ENCODE results near the gene PSRC1. TPM values are rescaled to one million over a fixed set of nuclear protein-coding genes. Genes with fewer than 3 reads are reported as not detected.

The PSRC1 gene
- total RNA-seq, 1 donor from 2014 or later, result 7.6 TPM

GRCh38 chr1:109274533-109275476 lies 8.1 kb downstream of the PSRC1 start:
- DNase-seq (ENCODE audit: low spot score) (peak; percentile 67), ATAC-seq (peak; percentile 90)
- intact Hi-C loops (cut with DNase I), result loop anchor here (5.0 kb wide), 1 partner anchor 122 kb away; the partner anchor contains the start of gene SORT1

DNA sequence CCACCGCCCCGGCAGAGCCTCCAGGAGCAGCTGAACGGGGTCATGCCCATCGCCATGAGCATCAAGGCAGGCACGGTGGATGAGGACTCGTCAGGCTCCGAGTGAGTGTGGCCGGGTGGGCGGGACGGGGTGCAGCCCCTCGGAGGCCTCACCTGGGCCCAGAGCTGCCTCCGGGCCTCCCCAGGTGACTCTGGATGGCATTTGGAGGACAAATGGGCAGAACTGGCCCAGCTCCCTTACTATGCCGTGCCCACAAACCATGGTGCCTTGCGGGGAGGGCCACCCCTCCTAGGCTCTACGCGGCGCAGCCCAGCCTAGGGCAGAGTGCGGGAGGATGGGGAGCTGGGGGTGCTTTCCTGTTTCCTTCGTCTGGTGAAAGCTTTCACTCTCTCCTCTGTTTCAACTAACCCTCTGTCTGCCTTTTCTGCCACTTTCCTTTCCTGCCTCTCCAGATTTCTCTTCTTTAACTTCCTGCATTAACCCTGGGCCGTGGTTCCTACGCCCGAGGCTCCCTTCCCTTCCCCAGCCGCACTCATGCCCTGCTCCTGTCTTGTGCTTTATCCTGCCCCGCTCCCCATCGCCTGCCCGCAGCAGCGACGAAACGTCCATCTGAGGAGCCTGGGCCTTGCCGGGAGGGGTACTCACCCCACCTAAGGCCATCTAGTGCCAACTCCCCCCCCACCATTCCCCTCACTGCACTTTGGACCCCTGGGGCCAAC lies 9.2 kb downstream of the PSRC1 start:
- peak; percentile 61 for DNase-seq (ENCODE audit: low spot score)
- ATAC-seq, result peak; percentile 31
- intact Hi-C loops (cut with DNase I), result no loop called here

GRCh38 chr1:109272831-109273547 lies 10.0 kb downstream of the PSRC1 start:
- DNase-seq (ENCODE audit: low spot score), result no peak

GRCh38 chr1:109272021-109272799 lies 10.7 kb downstream of the PSRC1 start:
- ATAC-seq (no peak), DNase-seq (ENCODE audit: low spot score) (peak; percentile 62)
- intact Hi-C loops (cut with DNase I), result no loop called here

More at GRCh38 chr1:109272831-109273547, 10.0 kb downstream of the PSRC1 start:
- intact Hi-C loops (cut with DNase I), result no loop called here
- ATAC-seq, result no peak

GRCh38 chr1:109271458-109271857 lies 11.5 kb downstream of the PSRC1 start:
- DNase-seq (ENCODE audit: low spot score) (no peak), ATAC-seq (no peak)
- intact Hi-C loops (cut with DNase I), result no loop called here

DNA sequence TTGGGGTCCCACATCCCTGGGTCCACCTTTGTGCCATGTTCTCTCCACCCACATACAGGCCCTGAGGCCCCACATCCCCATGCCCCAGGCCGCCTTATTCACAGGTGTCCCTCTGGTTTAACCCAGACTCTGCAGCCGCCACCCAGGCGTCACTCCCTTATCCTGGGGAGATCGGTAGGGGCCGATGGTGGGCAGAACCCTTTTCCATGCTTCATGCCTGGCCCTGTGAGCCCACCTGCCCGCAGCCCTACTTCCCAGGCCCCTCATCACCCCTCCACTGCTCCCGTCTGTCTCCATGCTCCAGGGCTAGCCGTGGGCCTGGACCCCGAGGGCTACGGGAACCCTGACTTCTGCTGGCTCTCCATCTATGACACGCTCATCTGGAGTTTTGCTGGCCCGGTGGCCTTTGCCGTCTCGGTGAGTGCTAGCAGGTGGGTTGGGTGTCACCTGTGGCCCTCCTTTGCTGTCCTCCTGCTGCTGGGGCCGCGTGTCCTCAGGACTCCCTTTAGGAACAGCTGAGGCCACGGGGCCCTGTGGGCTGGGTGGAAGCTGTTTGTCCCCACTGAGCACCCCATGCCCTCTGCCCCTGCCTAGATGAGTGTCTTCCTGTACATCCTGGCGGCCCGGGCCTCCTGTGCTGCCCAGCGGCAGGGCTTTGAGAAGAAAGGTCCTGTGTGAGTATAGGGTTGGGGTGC lies 12.2 kb downstream of the PSRC1 start:
- no peak for ATAC-seq
- peak; percentile 55 for DNase-seq (ENCODE audit: low spot score)
- intact Hi-C loops (cut with DNase I), result no loop called here

- intact Hi-C loops (cut with DNase I), result no loop called here
- DNase-seq (ENCODE audit: low spot score) (no peak), ATAC-seq (no peak)
Observed at GRCh38 chr1:109269981-109270622, 12.8 kb downstream of the PSRC1 start.

DNA sequence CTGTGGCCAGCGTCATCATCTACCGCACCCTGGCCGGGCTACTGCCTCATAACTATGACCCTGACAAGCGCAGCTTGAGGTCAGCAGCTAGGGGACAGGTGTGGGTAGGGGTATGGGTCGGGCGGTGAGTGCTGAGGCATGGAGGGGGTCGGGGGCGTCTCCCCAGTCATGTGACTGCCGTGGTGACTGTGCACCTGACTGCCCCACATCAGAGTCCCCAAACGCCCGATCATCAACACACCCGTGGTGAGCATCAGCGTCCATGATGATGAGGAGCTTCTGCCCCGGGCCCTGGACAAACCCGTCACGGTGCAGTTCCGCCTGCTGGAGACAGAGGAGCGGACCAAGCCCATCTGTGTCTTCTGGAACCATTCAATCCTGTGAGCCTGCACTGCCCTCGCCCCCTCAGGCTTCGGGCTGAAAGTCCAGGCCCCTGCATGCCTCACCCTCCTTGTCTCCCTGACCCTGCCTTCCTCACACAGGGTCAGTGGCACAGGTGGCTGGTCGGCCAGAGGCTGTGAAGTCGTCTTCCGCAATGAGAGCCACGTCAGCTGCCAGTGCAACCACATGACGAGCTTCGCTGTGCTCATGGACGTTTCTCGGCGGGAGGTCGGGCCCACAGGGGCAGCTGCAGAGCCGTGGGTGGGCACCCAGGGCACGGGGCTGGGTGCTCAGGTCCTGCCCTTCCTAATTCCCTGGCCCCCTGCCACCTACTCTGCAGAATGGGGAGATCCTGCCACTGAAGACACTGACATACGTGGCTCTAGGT lies 13.5 kb downstream of the PSRC1 start:
- DNase-seq (ENCODE audit: low spot score) (no peak), ATAC-seq (no peak)
- intact Hi-C loops (cut with DNase I), result no loop called here

GRCh38 chr1:109268431-109269211 lies 14.3 kb downstream of the PSRC1 start:
- DNase-seq (ENCODE audit: low spot score), result peak; percentile 53
- intact Hi-C loops (cut with DNase I), result no loop called here
- ATAC-seq, result no peak

GRCh38 chr1:109267743-109268300 lies 15.1 kb downstream of the PSRC1 start:
- intact Hi-C loops (cut with DNase I), result no loop called here
- no peak for ATAC-seq
- no peak for DNase-seq (ENCODE audit: low spot score)

DNA sequence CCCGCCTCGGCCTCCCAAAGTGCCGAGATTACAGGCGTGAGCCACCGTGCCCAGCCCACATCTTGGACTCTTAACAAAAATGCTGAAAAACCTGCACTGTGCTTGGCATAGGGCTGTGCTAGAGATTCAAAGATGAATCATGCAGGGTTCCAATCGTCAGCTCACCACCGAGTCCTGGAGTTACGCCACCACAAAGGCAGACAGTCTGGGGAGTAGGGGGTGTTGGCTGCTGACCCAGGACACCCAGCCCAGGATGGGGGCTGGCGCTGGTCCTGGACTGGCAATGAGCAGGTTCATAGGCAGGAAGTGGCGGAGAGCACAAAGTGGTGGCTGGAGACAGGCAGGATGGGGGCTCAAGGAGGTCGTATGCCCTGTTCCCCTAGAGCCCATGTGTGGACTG lies 16.0 kb downstream of the PSRC1 start:
- no peak for ATAC-seq

DNA sequence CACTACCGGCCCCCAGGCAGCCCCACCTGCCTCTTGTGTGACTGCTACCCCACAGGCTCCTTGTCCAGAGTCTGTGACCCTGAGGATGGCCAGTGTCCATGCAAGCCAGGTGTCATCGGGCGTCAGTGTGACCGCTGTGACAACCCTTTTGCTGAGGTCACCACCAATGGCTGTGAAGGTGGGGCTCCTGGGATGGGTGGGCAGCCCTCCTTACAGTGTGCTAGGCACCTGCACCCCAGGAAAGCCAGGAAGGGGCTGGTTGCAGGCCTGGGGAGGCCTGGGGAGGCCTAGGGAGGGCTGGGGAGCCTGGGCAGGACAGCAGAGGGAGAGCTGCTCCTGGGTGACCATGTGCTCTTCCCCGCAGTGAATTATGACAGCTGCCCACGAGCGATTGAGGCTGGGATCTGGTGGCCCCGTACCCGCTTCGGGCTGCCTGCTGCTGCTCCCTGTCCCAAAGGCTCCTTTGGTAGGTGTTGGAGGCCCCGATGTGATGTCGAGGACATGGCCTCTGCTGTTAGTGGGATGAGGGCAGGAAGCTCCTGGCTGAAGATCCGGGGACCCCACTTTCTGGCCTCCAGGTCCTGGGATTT lies 17.1 kb downstream of the PSRC1 start:
- DNase-seq (ENCODE audit: low spot score) (no peak), ATAC-seq (no peak)
- intact Hi-C loops (cut with DNase I), result no loop called here

More for the DNA sequence above, 16.0 kb downstream of the PSRC1 start:
- intact Hi-C loops (cut with DNase I), result no loop called here
- no peak for DNase-seq (ENCODE audit: low spot score)

GRCh38 chr1:109265016-109265415 lies 17.9 kb downstream of the PSRC1 start:
- intact Hi-C loops (cut with DNase I), result no loop called here

GRCh38 chr1:109264379-109264755 lies 18.6 kb downstream of the PSRC1 start:
- peak; percentile 4 for ATAC-seq
- no peak for DNase-seq (ENCODE audit: low spot score)
- intact Hi-C loops (cut with DNase I), result loop anchor here (5.0 kb wide), 1 partner anchor 138 kb away; no protein-coding TSS in a partner anchor

More at GRCh38 chr1:109265016-109265415, 17.9 kb downstream of the PSRC1 start:
- ATAC-seq (no peak), DNase-seq (ENCODE audit: low spot score) (no peak)
